Stimulated activated CD8-positive, alpha-beta memory T cell treated with anti-CD3 and anti-CD28 coated beads, Interleukin-15, amount 100 ng/mL, for 24 hours (primary cell): ENCODE results near the gene THG1L.
"Not testable (repeated sequence)": the region's sequence is repeated elsewhere in the genome, so short reads cannot be mapped to it uniquely, and the experiment has no call there.

Experiments
- DNase-seq: peaks from one replicate; pipeline ENCODE4 v3.0.0-alpha.2; 2020; ENCODE audit warnings: low read depth

Gene THG1L

GRCh38 chr5:157727858-157728257 is 3.4 kb upstream of the THG1L start:
- DNase-seq, result not testable (repeated sequence)

- no peak for DNase-seq
Observed at GRCh38 chr5:157729858-157730257, 1.4 kb upstream of the THG1L start.

GRCh38 chr5:157730900-157731271 is 334 bp upstream of the THG1L start:
- DNase-seq, result no peak

GRCh38 chr5:157732130-157732514 is 902 bp downstream of the THG1L start:
- DNase-seq, result no peak

- no peak for DNase-seq
Observed at GRCh38 chr5:157732596-157733262, 1.5 kb downstream of the THG1L start.

GRCh38 chr5:157734436-157734835 is 3.2 kb downstream of the THG1L start:
- DNase-seq, result no peak

GRCh38 chr5:157735991-157736390 is 4.8 kb downstream of the THG1L start:
- DNase-seq, result no peak

GRCh38 chr5:157739388-157740228 is 8.4 kb downstream of the THG1L start:
- DNase-seq, result no peak

- DNase-seq, result no peak
Observed at GRCh38 chr5:157740229-157740610, 9.0 kb downstream of the THG1L start.

- no peak for DNase-seq
Observed at GRCh38 chr5:157741131-157741530, 9.9 kb downstream of the THG1L start.

- DNase-seq, result peak; percentile 91
Observed at GRCh38 chr5:157743163-157744050, 12.2 kb downstream of the THG1L start, which contains the start of gene LSM11. Gene LSM11 (plus strand): TSS chr5:157743712. CDS start chr5:157743751, 39 bp downstream.

GRCh38 chr5:157744051-157745011 is 13.1 kb downstream of the THG1L start:
- peak; percentile 8 for DNase-seq

- DNase-seq, result no peak
Observed at GRCh38 chr5:157745041-157745456, 13.8 kb downstream of the THG1L start.

- no peak for DNase-seq
Observed at GRCh38 chr5:157747173-157747740, 16.0 kb downstream of the THG1L start.

GRCh38 chr5:157747766-157748700 is 16.8 kb downstream of the THG1L start:
- DNase-seq, result no peak

GRCh38 chr5:157748760-157749461 is 17.7 kb downstream of the THG1L start:
- no peak for DNase-seq

GRCh38 chr5:157749462-157749799 is 18.2 kb downstream of the THG1L start:
- no peak for DNase-seq

GRCh38 chr5:157750320-157750719 is 19.1 kb downstream of the THG1L start:
- no peak for DNase-seq

GRCh38 chr5:157756122-157756521 is 24.9 kb downstream of the THG1L start:
- DNase-seq, result no peak
